HTR-8/SVneo (cell line): ENCODE measurements around the gene SIK3.
A peak's percentile ranks its signal among the peaks of the same experiment; 100 is the strongest.
"Not testable (repeated sequence)": the region's sequence is repeated elsewhere in the genome, so short reads cannot be mapped to it uniquely, and the experiment has no call there.

Source experiments
- DNase-seq: peaks from one replicate; pipeline ENCODE4 v3.0.0; 2011; ENCODE audit warnings: low spot score, mixed read lengths; ENCODE audit not compliant: insufficient read length
- FAIRE-seq: peaks from 2 replicates; lab custom pipeline; 2011; peaks lifted over from hg19 to GRCh38; lab: Jason Lieb, UNC

SIK3 gene

DNA sequence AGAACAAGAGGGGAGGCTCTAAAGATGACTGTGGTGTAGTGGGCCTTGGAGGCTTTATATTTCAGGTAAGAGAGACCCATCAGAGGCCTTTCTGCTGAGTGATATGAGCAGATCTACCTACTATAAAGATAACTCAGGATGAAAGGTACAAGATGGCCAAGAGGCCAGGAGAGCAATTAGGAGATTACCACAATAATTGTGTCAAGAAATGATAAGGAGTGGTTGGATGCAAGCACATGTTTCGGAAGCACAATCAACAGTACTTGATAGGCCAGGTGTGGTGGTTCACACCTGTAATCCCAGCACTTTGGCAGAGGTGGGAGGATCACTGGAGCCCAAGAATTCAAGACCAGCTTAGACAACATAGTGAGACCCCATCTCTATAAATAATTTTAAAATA is 43.8 kb downstream of the SIK3 start:
- DNase-seq: no peak
- no peak for FAIRE-seq

GRCh38 chr11:117052196-117053149 is 45.8 kb downstream of the SIK3 start:
- FAIRE-seq (no peak), DNase-seq (no peak)

DNA sequence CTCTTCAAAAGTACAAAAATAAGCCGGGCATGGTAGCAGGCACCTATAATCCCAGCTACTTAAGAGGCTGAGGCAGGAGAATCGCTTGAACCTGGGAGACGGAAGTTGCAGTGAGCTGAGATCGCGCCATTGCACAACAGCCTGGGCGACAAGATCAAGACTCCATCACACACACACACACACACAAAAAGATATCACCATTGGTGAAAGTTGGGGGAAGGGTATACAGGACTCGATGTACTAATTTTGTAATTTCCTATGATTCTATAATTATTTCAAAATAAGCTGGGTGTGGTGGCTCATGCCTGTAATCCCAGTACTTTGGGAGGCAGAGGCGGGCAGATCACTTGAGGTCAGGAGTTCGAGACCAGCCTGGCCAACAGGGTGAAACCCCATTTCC is 48.1 kb downstream of the SIK3 start:
- not testable (repeated sequence) for FAIRE-seq, DNase-seq

DNA sequence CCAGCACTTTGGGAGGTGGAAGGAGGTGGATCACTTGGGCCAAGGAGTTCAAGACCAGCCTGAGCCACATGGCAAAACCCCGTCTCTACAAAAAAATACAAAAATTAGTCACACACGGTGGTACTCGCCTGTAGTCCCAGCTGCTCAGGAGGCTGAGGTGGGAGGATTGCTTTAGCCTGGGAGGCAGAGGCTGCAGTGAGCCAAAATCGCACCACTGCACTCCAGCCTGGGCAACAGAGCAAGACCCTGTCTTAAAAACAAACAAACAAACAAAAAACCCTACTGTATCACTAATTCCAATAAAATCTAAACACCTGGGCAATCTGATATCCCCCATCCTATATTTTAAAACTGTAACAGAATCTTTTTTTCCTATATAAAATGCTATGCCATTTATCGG is 51.6 kb downstream of the SIK3 start:
- FAIRE-seq, DNase-seq: not testable (repeated sequence)

- DNase-seq: no peak
- FAIRE-seq: no peak
Measured at GRCh38 chr11:117045956-117046355, 52.3 kb downstream of the SIK3 start.

- DNase-seq (no peak), FAIRE-seq (no peak)
Measured at GRCh38 chr11:117045196-117045595, 53.0 kb downstream of the SIK3 start.

DNA sequence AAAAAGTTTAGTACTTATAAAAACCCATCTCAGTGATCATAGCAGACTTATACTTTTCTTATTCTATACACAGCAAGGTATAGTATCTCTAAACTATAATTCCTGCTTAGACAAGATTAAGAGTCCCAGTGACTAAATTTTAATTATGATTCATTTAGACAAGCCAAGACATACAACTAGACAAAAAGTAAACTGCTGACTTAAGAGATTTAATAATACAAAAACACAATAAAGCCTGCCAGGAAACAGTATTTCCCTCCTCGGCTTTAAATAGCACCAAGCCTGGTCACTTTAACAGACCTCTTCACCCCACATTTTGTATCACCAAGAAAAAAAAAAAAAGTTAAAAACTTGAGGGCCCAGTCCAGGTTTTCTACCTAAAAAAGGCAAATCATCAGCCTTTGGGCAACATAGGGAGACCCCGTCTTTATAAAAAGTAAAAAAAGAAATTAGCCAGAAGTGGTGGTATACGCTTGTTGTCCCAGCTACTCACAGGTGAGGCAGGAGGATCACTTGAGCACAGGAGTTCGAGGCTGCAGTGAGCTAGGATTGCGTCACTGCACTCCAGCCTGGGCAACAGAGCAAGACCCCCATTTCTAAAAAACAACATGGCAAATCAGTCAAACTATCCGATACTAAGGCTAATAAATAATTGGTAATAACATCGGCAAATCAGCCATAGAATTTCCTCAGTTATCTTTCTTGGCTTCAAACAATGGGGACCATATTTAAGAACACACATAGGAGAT is 53.8 kb downstream of the SIK3 start:
- DNase-seq (no peak), FAIRE-seq (peak; percentile 52)

- no peak for FAIRE-seq
- no peak for DNase-seq
Measured at GRCh38 chr11:117042689-117043088, 55.5 kb downstream of the SIK3 start.

GRCh38 chr11:117039900-117040299 is 58.3 kb downstream of the SIK3 start:
- DNase-seq (no peak), FAIRE-seq (no peak)

DNA sequence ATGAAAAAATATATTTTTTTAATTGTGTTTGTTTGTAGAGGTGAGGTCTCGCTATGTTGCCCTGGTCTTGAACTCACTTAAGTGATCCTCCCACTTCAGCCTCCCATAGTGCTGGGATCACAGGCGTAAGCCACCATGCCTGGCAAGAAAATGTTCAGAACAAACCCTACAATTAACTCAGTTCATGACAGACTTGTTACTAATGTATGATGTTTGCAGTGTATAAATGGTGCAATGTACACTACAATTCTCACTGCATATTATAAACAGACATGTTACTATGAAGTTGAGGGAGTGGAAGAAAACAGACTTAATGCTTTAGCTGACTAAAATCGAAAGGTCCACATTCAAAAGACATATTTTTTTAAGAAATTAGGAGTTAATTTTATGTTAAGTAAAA is 59.0 kb downstream of the SIK3 start:
- no peak for DNase-seq

DNA sequence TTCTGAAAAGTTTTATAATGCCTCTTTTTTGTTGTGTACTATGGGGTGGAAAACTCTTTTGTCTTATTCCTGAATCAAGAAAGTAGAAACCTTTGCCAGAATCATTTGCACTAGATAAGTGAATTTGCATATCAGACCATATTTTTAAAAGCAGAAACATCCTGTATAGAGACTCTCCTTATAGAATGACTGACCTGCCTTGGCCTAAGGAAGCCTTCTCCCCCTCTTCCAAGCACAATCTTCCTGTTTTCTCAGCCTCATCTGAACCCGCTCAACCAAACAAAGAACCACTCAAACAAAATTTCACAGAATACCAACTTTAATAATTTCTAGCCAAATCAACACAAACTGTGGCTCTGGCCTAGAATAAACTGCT is 60.3 kb downstream of the SIK3 start:
- no peak for DNase-seq
- FAIRE-seq: no peak

More for the DNA sequence above, 59.0 kb downstream of the SIK3 start:
- peak; percentile 62 for FAIRE-seq

- FAIRE-seq (no peak), DNase-seq (no peak)
Measured at GRCh38 chr11:117037279-117037974, 60.8 kb downstream of the SIK3 start.

DNA sequence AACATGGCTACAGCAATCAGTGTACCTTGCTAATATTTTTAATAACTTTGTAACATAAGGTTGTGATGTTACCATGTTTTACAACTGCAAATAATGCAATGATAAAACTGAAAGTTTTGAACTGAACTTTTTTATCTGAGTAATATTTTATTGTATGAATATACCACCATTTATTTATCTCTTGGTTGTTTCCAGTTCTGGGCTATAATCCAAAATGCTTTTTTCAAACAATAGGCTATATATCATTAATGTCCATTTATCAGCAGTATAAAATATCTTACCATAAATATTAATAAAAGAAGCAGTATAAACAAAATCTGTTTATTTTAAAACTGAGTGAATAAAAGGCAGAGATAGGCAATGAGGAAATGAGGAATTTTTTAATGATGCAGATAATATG is 63.3 kb downstream of the SIK3 start:
- no peak for FAIRE-seq

GRCh38 chr11:117026593-117027330 is 71.5 kb downstream of the SIK3 start:
- FAIRE-seq (no peak), DNase-seq (peak; percentile 33)

More for the DNA sequence above, 63.3 kb downstream of the SIK3 start:
- no peak for DNase-seq

GRCh38 chr11:117023707-117024106 is 74.5 kb downstream of the SIK3 start:
- not testable (repeated sequence) for DNase-seq, FAIRE-seq

- no peak for DNase-seq
- no peak for FAIRE-seq
Measured at GRCh38 chr11:117023178-117023577, 75.0 kb downstream of the SIK3 start.

DNA sequence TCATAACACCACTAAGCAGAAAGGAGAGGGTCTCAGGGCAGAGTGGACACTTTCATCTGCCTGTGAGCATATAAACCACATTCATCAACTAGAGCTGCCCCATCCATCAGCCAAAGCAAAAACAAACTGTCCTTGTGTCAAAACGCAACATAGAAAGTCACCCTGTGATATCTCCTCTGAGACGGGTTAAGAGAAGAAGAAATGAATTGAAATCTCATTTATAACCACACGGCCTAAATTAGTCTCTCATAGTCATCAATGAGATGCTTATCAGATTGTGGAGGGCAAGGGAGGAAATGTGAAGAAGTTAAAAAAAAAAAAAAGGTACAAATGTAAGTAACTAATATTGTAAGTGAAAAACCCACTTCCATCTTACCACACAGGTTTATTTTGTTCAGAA is 75.7 kb downstream of the SIK3 start:
- no peak for FAIRE-seq
- DNase-seq: no peak

GRCh38 chr11:117020869-117021564 is 77.2 kb downstream of the SIK3 start:
- FAIRE-seq: peak; percentile 80
- no peak for DNase-seq

GRCh38 chr11:117020287-117020686 is 77.9 kb downstream of the SIK3 start:
- no peak for FAIRE-seq
- DNase-seq: no peak
